B cell (primary cell): Measurements from ENCODE around the gene JUP. TPM values are rescaled to one million over a fixed set of nuclear protein-coding genes. Genes with fewer than 3 reads are reported as not detected.

ENCODE experiments used
- ATAC-seq: fragments of 200-7000 bp; cut with Tn5 transposase; one replicate; pipeline ENCODE4 v1.10.0; 2021; ENCODE audit warnings: low read depth, mild to moderate bottlenecking, moderate number of reproducible peaks, moderate library complexity
- CTCF ChIA-PET: fragments of 350-600 bp; sonication (Branson Sonifier 250); formaldehyde crosslinking; loops from one replicate; lab custom pipeline; 2021; ENCODE audit warnings: antibody characterized with exemption, inconsistent platforms; lab: Charles Lee
- POLR2A ChIA-PET: fragments of 350-600 bp; sonication (Branson Sonifier 250); formaldehyde crosslinking; loops from one replicate; lab custom pipeline; 2021; ENCODE audit warnings: antibody characterized with exemption; lab: Charles Lee
- DNase-seq: peaks from one replicate; pipeline ENCODE4 v3.0.0; 2013
- H2AFZ ChIP-seq: 2 replicates; pipeline ENCODE4 v1.6.1; 2012; ENCODE audit warnings: mild to moderate bottlenecking, low read depth, low read length; ENCODE audit not compliant: insufficient read depth, poor library complexity, severe bottlenecking
- H3K27ac ChIP-seq, 2 donors: 1 replicate in 1 of 2; 2 replicates in 1 of 2; pipeline ENCODE4 v1.5.1; 2012 to 2013; ENCODE audit warnings: low read length in 2 of 2, mild to moderate bottlenecking in 2 of 2, moderate library complexity in 1 of 2
- H3K27me3 ChIP-seq, 4 experiments: fragments of 200-600 bp in 1 of 4; sonication (generic) in 1 of 4; replicated peaks in 1 of 4; 1 replicate in 2 of 4; 2 replicates in 2 of 4; pipeline versions ENCODE4 v1.6.1 to v1.7.0; 2013 to 2016; ENCODE audit warnings: low read length in 3 of 4, mild to moderate bottlenecking in 2 of 4, mixed read lengths in 1 of 4, moderate library complexity in 1 of 4; ENCODE audit not compliant: insufficient read depth in 4 of 4, control insufficient read depth in 3 of 4; ENCODE audit errors: control extremely low read depth in 1 of 4
- H3K36me3 ChIP-seq, 2 experiments: replicated peaks in 1 of 2; 1 replicate in 1 of 2; 2 replicates in 1 of 2; pipeline versions ENCODE4 v1.6.1 to v1.7.1; 2013; ENCODE audit warnings: low read length in 1 of 2; ENCODE audit not compliant: insufficient read depth in 2 of 2, control insufficient read depth in 1 of 2; ENCODE audit errors: control extremely low read depth in 1 of 2, extremely low read depth in 1 of 2
- H3K4me1 ChIP-seq, 2 donors: fragments of 200-600 bp in 1 of 2; sonication (generic) in 1 of 2; 1 replicate in 1 of 2; 2 replicates in 1 of 2; pipeline versions ENCODE4 v1.5.1 to v1.6.1; 2013 to 2017; ENCODE audit warnings: low read length in 2 of 2; ENCODE audit not compliant: control insufficient read depth in 2 of 2, insufficient read depth in 2 of 2
- H3K4me2 ChIP-seq: replicated peaks from 2 replicates; pipeline ENCODE3; 2012; ENCODE audit warnings: mild to moderate bottlenecking, low read depth, low read length; ENCODE audit not compliant: poor library complexity, severe bottlenecking
- H3K4me3 ChIP-seq, 5 experiments: fragments of 200-600 bp in 1 of 5; sonication (generic) in 1 of 5; 1 replicate in 3 of 5; 2 replicates in 2 of 5; pipeline versions ENCODE4 v1.5.1 to v1.7.0; 2011 to 2016; ENCODE audit warnings: low read length in 4 of 5, mild to moderate bottlenecking in 4 of 5, low read depth in 2 of 5, control low read depth in 1 of 5, moderate library complexity in 1 of 5; ENCODE audit not compliant: insufficient read depth in 1 of 5; ENCODE audit errors: control extremely low read depth in 1 of 5, extremely low read depth in 1 of 5
- H3K79me2 ChIP-seq: fragments of 200-600 bp; sonication (generic); one replicate; pipeline ENCODE4 v1.6.0; 2016; ENCODE audit warnings: low read length; ENCODE audit not compliant: control insufficient read depth, insufficient read depth
- H3K9ac ChIP-seq: fragments of 200-600 bp; sonication (generic); 2 replicates; pipeline ENCODE4 v1.6.1; 2017; ENCODE audit warnings: mild to moderate bottlenecking, low read length, moderate library complexity
- H3K9me3 ChIP-seq, 3 donors: one replicate each; pipeline versions ENCODE4 v1.6.1 to v1.7.1; 2013; ENCODE audit warnings: low read length in 2 of 3; ENCODE audit not compliant: control insufficient read depth in 2 of 3, insufficient read depth in 1 of 3; ENCODE audit errors: control extremely low read depth in 1 of 3
- H4K20me1 ChIP-seq: 2 replicates; pipeline ENCODE4 v1.6.0; 2012; ENCODE audit warnings: mild to moderate bottlenecking, low read length; ENCODE audit not compliant: insufficient read depth, control insufficient read depth, poor library complexity, severe bottlenecking
- H3K27ac Mint-ChIP-seq: one replicate; pipeline ENCODE4 v1.8.0; 2021; ENCODE audit warnings: mixed read lengths
- H3K27me3 Mint-ChIP-seq: one replicate; pipeline ENCODE4 v1.8.0; 2021; ENCODE audit warnings: mixed read lengths
- H3K4me1 Mint-ChIP-seq: one replicate; pipeline ENCODE4 v1.8.0; 2021; ENCODE audit warnings: mixed read lengths
- H3K4me3 Mint-ChIP-seq: one replicate; pipeline ENCODE4 v1.8.0; 2021; ENCODE audit warnings: mixed read lengths
- H3K9me3 Mint-ChIP-seq: one replicate; pipeline ENCODE4 v1.8.0; 2022; ENCODE audit warnings: mixed read lengths; ENCODE audit not compliant: insufficient read depth
- EZH2 ChIP-seq: IDR thresholded peaks from 2 replicates; pipeline ENCODE4 v1.6.1; 2012; ENCODE audit warnings: borderline replicate concordance, low read depth, mild to moderate bottlenecking, moderate library complexity, low read length; ENCODE audit not compliant: insufficient read depth, poor library complexity, severe bottlenecking
- WGBS: methylation state at CpG from one replicate; pipeline ENCODE4 v1.1.5; 2013; ENCODE audit warnings: missing lambda C conversion rate; ENCODE audit not compliant: insufficient coverage; 5-methylcytosine and 5-hydroxymethylcytosine counted together
- intact Hi-C: fragments of 100-400 bp; cut with micrococcal nuclease; formaldehyde crosslinking; loops from one replicate; pipeline ENCODE4 v1.10.0; 2022
- polyA plus RNA-seq: library from polyadenylated mRNA; depleted of rRNA; stranded (reverse); fragments of >200 nt; gene quantifications from 2 replicates; pipeline ENCODE4 v1.2.3, GENCODE V29; 2012
- total RNA-seq, 2 donors: library from RNA; stranded (reverse); fragments of 120-200 nt in 1 of 2; gene quantifications; 1 replicate in 1 of 2; 2 replicates in 1 of 2; pipeline versions ENCODE4 v1.2.3 to v1.2.4, GENCODE V29; 2013 to 2022
- TF ChIP-seq, protein P1 (sequence below): fragments of 200-600 bp; IDR thresholded peaks from one replicate; pipeline ENCODE4 v1.8.0; 2022; ENCODE audit warnings: antibody characterized with exemption, mild to moderate bottlenecking

JUP gene
- total and polyA plus RNA-seq, 2 donors (not counting 1 experiment from before 2014, with no cell fraction given) = 62.9 to 63.3 TPM

DNA sequence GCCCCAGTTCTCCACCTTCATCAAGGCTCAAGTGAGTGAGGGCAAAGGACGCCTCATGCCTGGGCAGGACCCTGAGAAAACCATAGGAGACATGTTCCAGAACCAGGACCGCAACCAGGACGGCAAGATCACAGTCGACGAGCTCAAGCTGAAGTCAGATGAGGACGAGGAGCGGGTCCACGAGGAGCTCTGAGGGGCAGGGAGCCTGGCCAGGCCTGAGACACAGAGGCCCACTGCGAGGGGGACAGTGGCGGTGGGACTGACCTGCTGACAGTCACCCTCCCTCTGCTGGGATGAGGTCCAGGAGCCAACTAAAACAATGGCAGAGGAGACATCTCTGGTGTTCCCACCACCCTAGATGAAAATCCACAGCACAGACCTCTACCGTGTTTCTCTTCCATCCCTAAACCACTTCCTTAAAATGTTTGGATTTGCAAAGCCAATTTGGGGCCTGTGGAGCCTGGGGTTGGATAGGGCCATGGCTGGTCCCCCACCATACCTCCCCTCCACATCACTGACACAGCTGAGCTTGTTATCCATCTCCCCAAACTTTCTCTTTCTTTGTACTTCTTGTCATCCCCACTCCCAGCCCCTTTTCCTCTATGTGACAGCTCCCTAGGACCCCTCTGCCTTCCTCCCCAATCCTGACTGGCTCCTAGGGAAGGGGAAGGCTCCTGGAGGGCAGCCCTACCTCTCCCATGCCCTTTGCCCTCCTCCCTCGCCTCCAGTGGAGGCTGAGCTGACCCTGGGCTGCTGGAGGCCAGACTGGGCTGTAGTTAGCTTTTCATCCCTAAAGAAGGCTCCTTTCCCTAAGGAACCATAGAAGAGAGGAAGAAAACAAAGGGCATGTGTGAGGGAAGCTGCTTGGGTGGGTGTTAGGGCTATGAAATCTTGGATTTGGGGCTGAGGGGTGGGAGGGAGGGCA lies 36.0 kb upstream of the JUP start:
- Mint-ChIP-seq H3K27ac (no peak overlapping the region), H3K27me3 (no peaks in the 10 kb centered on the region), H3K4me3 (no peak overlapping the region), H3K4me1 (no peaks in the 10 kb centered on the region), H3K9me3 (no peaks in the 10 kb centered on the region)
- intact Hi-C loops = no loop called here
- no peak overlapping the region for H3K4me2 ChIP-seq
- no peak overlapping the region for H3K9ac ChIP-seq
- ATAC-seq = no peak
- H4K20me1 ChIP-seq = no peaks in the 10 kb centered on the region
- H3K9me3 ChIP-seq = no peaks in the 10 kb centered on the region
- H3K36me3 ChIP-seq = peaks cover 0 to 15% of the 10 kb centered on the region in 2 experiments
- H3K27ac ChIP-seq = no peak overlapping the region
- ChIA-PET CTCF (no interaction called here), POLR2A (no interaction called here)
- 86% methylated on average over 11 of the region's 12 CpGs for WGBS
- no peaks in the 10 kb centered on the region for H3K4me1 ChIP-seq
- H3K79me2 ChIP-seq = no peaks in the 10 kb centered on the region
- TF ChIP-seq, protein P1, sequence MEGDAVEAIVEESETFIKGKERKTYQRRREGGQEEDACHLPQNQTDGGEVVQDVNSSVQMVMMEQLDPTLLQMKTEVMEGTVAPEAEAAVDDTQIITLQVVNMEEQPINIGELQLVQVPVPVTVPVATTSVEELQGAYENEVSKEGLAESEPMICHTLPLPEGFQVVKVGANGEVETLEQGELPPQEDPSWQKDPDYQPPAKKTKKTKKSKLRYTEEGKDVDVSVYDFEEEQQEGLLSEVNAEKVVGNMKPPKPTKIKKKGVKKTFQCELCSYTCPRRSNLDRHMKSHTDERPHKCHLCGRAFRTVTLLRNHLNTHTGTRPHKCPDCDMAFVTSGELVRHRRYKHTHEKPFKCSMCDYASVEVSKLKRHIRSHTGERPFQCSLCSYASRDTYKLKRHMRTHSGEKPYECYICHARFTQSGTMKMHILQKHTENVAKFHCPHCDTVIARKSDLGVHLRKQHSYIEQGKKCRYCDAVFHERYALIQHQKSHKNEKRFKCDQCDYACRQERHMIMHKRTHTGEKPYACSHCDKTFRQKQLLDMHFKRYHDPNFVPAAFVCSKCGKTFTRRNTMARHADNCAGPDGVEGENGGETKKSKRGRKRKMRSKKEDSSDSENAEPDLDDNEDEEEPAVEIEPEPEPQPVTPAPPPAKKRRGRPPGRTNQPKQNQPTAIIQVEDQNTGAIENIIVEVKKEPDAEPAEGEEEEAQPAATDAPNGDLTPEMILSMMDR = no peak
- TF ChIP-seq EZH2 = no peak
- no peak for DNase-seq
- no peak overlapping the region for H3K4me3 ChIP-seq
- H2AFZ ChIP-seq = no peak overlapping the region
- no peaks in the 10 kb centered on the region for H3K27me3 ChIP-seq

DNA sequence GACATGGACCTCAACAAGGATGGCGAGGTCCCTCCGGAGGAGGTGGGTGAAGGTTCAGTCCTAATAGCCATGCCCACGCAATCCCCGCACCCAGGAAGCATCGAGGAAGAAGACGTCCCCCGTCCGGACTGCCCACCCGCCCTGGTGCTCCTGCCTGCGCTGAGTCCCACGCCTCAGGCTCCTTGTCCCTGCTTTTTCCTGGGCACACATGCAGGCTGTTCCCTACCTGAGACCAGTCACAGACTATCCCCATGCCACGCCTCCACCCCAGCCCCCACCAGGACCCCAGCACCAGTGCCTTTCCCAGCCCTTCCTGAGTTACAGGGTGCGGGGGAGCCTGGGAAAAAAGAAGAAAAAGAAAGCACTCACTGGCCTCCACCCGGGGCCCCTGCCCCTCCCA lies 35.3 kb upstream of the JUP start:
- ChIA-PET CTCF (no interaction called here), POLR2A (no interaction called here)
- Histone ChIP-seq H4K20me1 (no peaks in the 10 kb centered on the region), H3K36me3 (peaks cover 0 to 13% of the 10 kb centered on the region in 2 experiments), H3K27ac (no peak overlapping the region), H3K27me3 (no peaks in the 10 kb centered on the region), H3K4me1 (no peaks in the 10 kb centered on the region), H3K79me2 (no peaks in the 10 kb centered on the region), H3K9me3 (no peaks in the 10 kb centered on the region), H3K4me3 (no peak overlapping the region), H2AFZ (no peak overlapping the region), H3K4me2 (no peak overlapping the region), H3K9ac (no peak overlapping the region)
- TF ChIP-seq, protein P1 = no peak
- TF ChIP-seq EZH2 = no peak
- H3K27ac Mint-ChIP-seq = no peak overlapping the region
- H3K27me3 Mint-ChIP-seq = no peaks in the 10 kb centered on the region
- ATAC-seq (no peak), DNase-seq (no peak)
- no peaks in the 10 kb centered on the region for H3K4me1 Mint-ChIP-seq
- H3K9me3 Mint-ChIP-seq = no peaks in the 10 kb centered on the region
- no peak overlapping the region for H3K4me3 Mint-ChIP-seq
- intact Hi-C loops = no loop called here
- 84% methylated on average over 8 of the region's 14 CpGs for WGBS
